Measurements from ENCODE around the gene TCERG1L.
"Not testable (repeated sequence)": the region's sequence is repeated elsewhere in the genome, so short reads cannot be mapped to it uniquely, and the experiment has no call there.

TCERG1L gene

DNA sequence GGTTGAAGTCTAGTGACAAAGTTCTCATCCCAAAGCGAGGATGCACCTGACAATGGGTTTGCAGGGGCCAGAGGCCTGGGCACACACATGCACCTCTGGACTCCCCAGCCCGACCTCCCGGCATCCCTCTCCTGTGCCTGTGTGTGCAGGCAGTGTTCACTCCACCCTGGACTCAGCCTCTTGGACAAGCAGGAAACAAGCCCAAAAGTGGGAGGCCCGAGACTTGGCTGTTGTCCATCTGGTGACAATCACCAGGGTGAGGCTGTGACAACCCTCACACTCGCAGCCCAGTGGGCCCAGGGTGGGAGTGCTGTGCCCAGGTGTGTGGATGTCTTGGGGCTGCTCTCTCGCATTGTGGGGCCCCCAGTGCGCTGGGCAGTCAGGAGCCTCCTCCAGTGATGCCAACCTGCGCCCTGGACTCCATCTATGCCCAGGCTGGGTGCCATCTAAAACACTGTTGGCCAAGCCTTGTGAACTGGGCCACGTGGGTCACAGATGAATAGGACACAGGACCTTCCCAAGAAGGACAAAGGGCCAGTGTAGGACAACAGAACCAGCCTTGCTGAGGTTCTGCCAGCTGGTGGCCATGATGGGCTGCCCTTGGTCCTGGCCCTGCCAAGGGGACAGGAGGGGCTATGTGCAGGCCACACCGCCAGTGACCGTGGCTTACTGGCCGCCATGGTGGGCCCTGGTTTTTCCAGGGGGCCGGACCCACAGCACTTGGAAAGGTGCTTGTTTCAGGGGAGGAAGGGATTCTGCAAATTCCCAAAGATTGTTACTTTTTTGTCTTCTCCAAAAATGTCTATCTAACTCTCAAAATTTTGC is 144.3 kb downstream of the TCERG1L start:
- no peak for DNase-seq (ENCODE audit: low read depth, low spot score)

DNA sequence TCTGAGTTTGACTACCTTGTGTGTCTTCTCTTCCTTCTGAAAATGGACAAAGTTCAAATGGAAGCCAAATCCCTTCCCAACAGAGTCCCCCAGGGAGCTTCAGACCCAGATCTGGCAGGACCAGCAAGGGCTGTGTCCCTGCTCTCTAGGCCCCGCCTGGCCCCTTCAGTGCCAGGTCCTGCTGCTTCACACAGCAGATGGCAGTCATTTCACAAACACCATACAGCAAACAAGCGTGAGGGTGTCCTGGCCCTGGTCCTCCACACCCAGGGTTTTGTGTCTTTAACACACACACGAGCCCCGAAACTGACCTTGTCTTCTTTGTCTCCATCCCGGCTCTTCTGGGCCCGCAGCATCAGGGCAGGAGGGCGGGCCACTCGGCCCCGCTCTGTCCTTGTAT is 145.0 kb downstream of the TCERG1L start:
- DNase-seq (ENCODE audit: low read depth, low spot score), result no peak

DNA sequence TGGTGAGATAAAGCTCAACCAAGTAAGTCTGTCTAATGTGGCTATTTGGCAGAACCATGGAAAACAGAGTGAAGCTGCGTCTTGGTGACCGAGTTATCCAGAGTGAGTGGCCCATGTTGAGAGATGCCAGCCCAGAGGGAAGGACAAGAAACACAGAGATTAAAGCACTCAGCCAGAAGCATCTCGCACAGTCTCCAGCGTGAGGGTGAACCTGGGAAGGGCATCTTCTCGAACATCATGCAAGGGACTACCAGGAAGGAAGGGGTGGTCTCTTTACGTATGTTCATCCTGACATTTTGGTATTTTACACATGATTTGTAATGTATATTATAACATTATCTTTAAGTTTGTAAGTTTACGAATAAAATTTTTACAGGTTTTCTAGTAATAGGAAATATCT is 146.4 kb downstream of the TCERG1L start:
- no peak for DNase-seq (ENCODE audit: low read depth, low spot score)

- no peak for DNase-seq (ENCODE audit: low read depth, low spot score)
Measured at GRCh38 chr10:131162866-131163843, 148.4 kb downstream of the TCERG1L start.

- no peak for DNase-seq (ENCODE audit: low read depth, low spot score)
Measured at GRCh38 chr10:131162211-131162610, 149.3 kb downstream of the TCERG1L start.

GRCh38 chr10:131161087-131161486 is 150.4 kb downstream of the TCERG1L start:
- no peak for DNase-seq (ENCODE audit: low read depth, low spot score)

DNA sequence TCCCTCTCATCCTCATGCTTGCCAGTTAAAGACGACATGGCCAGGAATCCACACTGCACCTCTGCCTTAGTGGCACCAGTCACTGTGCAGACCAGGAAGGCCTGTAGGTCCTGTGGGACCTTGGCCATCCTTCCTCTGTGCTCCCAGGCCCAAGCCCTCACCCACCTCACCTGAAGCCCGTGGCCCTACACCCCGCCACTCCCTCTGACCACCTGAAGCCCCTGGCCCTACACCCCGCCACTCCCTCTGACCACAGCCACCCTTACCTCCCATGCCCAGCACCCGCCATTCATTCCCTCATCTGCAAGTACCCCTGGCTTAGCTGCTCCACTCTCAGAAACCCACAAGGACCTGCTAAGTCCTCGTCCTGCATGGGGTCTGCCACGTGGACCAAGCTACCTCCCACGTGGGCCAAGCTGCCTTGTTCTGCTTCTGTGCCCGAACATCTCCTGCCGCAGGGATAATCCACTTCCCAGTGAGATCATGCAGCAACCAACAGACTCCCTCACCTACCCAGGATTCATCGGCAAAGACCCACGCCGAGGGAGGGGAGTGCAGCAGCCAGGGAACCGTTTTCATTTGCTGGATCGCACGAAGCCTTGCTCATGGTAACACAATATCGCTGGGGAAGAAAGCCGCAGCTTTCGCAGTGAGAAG is 151.2 kb downstream of the TCERG1L start:
- DNase-seq (ENCODE audit: low read depth, low spot score), result no peak

- no peak for DNase-seq (ENCODE audit: low read depth, low spot score)
Measured at GRCh38 chr10:131159771-131160170, 151.8 kb downstream of the TCERG1L start.

DNA sequence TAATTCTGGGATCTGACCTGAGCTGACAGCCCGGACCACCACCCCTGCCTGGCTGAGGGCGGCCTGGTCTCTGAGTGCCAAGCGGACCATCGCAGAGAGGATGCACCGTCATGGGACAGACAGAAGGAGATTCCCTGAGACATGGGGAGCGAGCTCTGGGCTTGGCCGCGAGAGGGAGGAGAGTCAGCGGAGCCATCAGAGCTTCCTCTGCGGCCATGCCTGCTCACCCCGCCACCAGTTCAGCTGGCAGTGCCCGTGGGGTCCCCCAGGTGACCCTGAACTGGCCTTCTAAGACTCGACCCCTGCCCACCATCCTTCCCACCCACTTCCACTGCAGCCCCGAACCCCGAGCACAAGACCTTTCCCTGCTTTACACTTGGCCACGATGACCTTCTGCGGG is 152.8 kb downstream of the TCERG1L start:
- DNase-seq (ENCODE audit: low read depth, low spot score), result no peak

DNA sequence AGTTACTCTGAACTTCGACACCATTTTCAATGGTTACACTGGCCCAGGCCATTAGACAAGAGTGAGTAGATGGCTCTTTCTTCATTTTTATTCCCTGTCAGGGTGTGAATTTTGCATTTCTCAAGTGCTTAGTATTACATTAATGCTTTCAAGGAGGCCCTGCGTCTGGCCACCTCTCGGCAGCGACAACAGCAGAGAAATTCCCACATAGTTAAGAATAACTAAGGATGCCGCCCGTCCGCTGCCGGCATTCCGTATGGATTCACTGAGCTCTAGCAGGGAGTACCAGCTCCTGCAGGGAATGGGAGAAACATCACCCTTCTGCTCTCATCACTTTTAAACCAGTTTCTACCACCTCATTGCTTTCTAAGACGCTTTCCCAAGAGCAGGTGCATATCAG is 153.6 kb downstream of the TCERG1L start:
- DNase-seq (ENCODE audit: low read depth, low spot score), result no peak

GRCh38 chr10:131155876-131156230 is 155.7 kb downstream of the TCERG1L start:
- DNase-seq (ENCODE audit: low read depth, low spot score), result no peak

GRCh38 chr10:131155218-131155875 is 156.2 kb downstream of the TCERG1L start:
- no peak for DNase-seq (ENCODE audit: low read depth, low spot score)

DNA sequence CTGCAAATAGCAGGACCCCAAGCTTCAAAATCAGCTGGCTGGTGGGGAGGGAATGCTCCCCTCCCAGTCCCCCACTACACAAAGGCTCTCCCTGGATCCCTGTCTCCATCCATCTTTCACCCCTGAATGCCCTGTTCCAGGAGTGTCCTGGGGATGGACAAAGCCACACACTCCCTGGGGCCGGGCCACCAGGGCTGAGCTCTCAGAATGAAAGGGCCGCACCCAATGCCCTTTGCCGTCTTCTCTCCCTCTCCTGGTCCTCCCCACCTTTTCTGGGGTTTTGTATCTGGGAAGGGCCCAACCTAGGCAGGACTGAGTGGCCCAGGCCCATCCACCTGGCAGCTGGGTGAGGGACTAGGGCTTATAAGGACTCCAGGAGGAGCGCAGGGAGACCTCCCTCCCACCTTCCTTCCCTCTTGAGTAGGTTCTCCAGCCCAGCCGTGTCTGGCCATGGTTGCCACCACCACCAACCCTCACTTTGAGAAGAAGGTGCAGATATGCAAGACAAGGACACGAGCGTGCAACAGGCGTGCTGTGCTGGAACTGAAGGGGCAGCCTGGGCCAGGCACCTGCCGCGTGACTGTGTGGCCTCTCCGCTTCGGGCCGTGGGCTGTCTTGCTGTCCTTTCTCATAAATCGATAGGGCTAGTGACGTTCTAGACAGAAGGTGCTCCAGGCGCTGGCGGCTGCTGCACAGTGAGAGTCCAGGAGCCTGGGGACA is 157.1 kb downstream of the TCERG1L start:
- DNase-seq (ENCODE audit: low read depth, low spot score), result no peak

- not testable (repeated sequence) for DNase-seq (ENCODE audit: low read depth, low spot score)
Measured at GRCh38 chr10:131152456-131152855, 159.1 kb downstream of the TCERG1L start.

DNA sequence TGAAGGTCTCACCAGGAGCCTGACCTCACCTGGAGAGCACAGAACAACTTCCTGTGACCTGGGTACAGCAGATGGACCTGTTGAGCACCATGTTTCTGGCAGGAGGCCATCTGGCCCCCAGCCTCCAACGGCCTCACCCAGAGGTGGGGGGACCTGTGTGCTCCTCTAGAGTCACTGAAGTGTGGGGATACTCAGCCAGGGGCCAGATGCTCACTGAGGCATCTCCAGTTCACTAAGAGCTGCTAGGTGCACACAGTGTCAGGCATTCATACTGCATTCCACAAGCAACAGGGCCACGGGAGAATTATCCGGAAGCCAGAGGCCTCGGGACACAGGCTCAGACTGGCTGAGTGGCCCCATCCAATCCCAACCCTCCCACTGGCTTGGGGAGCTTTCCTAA is 161.4 kb downstream of the TCERG1L start:
- DNase-seq (ENCODE audit: low read depth, low spot score), result no peak

- DNase-seq (ENCODE audit: low read depth, low spot score), result no peak
Measured at GRCh38 chr10:131149586-131149985, 161.9 kb downstream of the TCERG1L start.

DNA sequence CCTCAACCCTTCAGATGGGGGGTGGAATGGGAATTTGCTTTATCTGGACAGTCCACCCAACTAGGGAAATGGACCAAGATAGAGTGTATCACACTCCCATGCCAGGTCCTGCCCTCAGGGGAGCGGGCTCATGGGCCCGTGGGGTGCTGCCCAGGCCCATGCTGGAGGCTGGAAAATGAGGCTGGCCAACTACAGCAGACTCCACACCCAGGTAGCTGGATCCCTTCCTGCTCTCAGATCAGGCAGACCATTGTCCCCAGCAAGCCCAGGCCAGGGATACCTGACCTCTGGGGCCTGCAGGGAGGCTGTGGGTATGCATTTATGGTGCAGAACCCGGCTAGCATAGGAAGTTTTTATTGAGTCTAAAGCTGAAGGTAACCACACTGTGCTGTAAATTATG is 162.4 kb downstream of the TCERG1L start:
- DNase-seq (ENCODE audit: low read depth, low spot score), result no peak

DNA sequence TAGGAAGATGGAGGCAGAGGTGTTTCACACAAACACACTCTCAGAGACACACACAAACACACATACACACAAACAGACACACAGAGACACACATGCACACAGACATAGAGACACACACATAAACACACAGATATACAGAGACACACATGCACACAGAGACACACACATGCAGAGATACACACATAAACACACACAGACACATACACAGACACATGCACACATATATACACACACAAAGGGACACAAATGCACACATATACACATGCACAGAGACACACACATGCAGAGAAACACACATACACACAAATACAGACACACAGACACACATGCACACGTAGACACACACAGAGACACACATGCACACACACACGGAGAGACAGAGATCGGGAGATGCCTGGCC is 163.3 kb downstream of the TCERG1L start:
- DNase-seq (ENCODE audit: low read depth, low spot score), result no peak

GRCh38 chr10:131147301-131147975 is 164.1 kb downstream of the TCERG1L start:
- no peak for DNase-seq (ENCODE audit: low read depth, low spot score)

DNA sequence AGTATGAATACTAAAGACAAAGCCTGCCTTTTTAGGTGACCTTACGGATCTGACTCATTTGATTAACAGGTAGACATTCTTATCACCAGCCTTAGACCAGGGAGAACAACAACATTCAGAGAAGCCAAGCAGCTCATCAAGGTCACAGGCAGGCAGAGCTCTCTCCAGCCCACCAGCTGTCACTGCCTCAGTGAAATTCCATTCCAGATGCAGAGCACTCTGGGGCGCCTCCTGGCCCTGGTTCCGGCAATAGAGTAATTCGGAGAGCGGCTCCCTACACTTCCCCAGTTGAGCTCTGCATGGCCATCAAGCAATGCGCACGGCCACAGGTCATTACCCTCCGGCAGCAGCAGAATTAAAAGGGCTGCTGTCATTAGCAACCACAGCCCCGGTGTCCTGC is 164.7 kb downstream of the TCERG1L start:
- no peak for DNase-seq (ENCODE audit: low read depth, low spot score)

Data from iPS DF 19.7 (cell line).